GM12864 (cell line): ENCODE results near the gene PDRG1.

Experiments used
- DNase-seq: peaks from one replicate; pipeline ENCODE4 v3.0.0-alpha.2; 2011; ENCODE audit warnings: low read depth
- H3K4me3 ChIP-seq: 2 replicates; pipeline ENCODE4 v1.5.1; 2011; ENCODE audit warnings: mild to moderate bottlenecking, low read depth, low read length, control low read depth
- TF ChIP-seq, protein P1 (sequence below): IDR thresholded peaks from 2 replicates; pipeline ENCODE4 v1.5.1; 2011; ENCODE audit warnings: low read depth, mild to moderate bottlenecking, moderate library complexity, low read length, control low read depth, inconsistent platforms; ENCODE audit errors: missing control alignments

The PDRG1 gene

DNA sequence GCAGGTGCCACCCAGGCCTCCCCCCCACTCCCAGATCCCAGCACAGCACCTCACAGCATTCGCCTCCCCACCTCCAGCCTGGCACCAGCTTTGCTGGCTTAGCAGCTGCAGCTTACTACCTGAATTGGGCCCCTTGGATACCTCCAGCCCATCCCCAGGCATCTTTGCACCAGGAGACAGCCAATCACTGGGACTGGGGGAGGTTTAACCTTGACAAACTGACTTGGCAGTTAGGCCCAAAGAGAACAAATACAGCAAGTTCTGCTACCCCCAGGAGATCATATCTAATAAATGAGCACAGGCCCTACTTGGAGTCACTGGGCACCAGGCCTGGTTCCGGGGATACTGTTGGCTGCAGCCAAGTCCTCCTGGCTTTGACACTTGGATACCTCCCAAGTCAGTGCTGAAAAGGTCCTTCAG, 8.8 kb downstream of the PDRG1 start:
- TF ChIP-seq, protein P1, sequence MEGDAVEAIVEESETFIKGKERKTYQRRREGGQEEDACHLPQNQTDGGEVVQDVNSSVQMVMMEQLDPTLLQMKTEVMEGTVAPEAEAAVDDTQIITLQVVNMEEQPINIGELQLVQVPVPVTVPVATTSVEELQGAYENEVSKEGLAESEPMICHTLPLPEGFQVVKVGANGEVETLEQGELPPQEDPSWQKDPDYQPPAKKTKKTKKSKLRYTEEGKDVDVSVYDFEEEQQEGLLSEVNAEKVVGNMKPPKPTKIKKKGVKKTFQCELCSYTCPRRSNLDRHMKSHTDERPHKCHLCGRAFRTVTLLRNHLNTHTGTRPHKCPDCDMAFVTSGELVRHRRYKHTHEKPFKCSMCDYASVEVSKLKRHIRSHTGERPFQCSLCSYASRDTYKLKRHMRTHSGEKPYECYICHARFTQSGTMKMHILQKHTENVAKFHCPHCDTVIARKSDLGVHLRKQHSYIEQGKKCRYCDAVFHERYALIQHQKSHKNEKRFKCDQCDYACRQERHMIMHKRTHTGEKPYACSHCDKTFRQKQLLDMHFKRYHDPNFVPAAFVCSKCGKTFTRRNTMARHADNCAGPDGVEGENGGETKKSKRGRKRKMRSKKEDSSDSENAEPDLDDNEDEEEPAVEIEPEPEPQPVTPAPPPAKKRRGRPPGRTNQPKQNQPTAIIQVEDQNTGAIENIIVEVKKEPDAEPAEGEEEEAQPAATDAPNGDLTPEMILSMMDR = no peak
- H3K4me3 ChIP-seq = no peak overlapping the region
- DNase-seq = no peak

DNA sequence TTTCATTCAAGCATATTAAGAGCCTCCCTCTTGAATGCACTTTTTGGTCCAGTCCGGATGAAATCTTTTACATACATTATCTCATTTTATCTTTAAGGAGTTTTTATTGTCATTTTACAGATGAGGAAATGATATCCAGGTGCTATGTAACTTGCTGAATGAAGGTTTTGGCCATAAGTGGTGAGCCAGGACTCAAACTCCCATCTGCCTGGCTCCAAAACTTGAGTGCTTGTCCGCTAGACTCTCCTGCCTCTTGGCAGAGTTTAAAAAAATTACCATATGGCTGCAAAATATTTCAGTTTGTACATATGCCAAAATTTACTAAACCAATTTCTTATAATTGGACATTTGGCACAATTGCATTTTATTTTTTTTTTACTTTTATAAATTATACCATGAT, 12.2 kb downstream of the PDRG1 start:
- TF ChIP-seq, protein P1 = no peak
- DNase-seq = no peak
- no peak overlapping the region for H3K4me3 ChIP-seq

DNA sequence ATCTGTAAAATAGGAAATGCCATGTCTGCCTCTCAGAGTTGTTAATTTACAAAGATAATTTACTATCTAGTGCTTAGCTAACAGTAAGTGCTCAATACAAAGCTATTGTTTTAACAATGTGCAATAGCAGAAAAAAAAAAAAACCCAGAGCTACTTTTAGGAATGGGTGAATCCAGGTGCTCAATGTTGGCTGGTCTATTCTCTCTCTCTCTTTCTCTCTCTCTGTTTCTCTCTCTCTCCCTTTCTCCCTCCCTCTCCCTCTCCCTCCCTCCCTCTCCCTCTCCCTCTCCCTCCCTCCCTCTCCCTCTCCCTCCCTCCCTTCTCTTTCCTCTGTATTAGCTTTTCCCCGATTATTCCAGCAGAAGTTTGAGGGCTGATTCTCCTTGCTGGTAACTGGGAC, 14.0 kb downstream of the PDRG1 start:
- no peak for DNase-seq
- TF ChIP-seq, protein P1 = no peak
- H3K4me3 ChIP-seq = no peak overlapping the region

DNA sequence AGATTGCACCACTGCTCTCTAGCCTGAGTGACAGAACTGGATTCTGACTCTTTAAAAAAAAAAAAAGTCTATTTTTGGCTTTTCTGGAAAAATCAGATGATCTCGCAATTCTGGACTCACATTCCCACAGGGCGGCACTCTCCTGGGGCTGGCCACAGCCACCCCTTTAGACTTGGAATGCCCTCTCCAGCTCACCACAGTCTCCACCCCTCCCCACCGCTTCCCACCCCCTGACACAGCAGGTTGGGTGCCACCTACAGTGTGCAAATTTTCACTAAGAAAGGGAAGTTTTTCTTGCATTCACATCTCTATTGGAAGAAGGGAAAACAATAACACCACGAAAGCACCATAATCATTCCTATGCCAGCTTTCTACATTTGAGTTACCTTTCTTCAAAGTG, 15.4 kb downstream of the PDRG1 start:
- no peak for DNase-seq
- no peak overlapping the region for H3K4me3 ChIP-seq
- TF ChIP-seq, protein P1 = no peak

DNA sequence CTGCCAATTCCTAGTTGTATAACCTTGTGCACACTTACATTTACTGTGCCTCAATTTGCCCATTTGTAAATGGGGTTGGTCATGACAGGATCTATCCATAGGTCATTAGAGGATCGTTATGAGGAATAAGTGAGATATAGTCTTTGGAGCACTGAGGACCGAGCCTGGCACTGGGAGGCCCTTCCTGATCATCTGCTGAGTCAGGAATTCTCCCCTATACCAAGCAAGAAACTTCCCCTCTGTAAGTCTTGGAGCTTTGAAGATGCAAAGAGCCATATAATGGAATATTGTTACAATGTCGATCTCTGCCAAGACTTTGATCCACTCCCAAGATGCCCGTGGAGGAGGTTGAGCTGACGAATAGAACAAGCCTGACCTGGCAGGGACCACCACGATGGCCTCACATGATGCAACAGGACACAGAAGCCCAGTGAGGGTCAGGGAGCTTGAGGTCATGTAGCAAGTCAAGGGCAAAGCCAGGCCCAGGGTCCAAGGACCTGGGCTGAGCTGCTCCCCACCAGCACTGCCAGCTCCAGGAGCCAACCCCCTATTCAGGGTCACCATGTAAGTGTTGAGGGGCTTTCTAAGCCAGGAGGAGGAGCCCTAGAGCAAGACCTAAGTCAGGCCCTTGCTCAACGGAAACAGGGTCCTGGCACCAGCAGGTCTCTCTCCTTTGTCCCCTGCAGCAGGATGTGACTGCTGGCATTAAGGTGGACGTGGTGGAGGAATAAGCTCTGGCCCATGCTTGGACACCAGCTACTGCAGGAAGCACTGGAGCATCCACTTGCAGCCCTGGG, 16.7 kb downstream of the PDRG1 start:
- TF ChIP-seq, protein P1 = peak; percentile 21
- DNase-seq = no peak
- no peak overlapping the region for H3K4me3 ChIP-seq

DNA sequence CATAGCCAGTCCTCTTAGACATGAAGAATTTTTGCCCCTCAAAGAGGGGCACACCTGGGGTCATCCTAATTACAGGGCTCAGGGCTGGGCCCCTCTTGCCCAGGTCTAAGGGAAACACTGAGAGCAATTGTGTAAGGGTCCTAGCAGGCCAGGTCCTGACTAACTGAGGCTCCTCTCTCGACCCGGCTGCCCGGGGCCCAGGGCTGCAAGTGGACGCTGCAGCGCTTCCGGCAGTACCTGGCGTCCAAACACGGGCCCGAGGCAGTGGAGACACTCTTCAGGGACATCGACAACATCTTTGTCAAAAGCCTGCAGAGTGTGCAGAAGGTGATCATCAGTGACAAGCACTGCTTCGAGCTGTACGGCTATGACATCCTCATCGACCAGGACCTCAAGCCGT, 17.4 kb downstream of the PDRG1 start:
- no peak for DNase-seq
- TF ChIP-seq, protein P1 = no peak
- no peak overlapping the region for H3K4me3 ChIP-seq

DNA sequence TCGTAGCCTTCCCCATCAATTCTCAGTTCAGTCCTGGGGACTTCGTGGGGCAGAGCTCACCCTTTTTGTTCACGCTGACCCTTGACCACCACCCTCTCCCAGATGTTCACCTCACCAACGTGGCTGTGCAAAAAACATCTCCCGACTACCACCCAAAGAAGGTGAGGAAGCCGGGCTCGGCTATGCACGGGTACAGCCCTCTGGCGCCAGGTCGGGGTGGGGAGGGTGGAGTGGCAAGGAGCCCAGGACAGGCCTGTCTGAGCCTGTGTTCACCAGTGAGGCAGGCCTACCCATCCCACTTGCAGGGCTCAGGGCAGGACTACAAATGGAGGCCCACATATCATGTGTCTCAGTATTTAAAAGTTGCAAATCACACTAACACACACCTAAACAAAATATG, 18.1 kb downstream of the PDRG1 start:
- H3K4me3 ChIP-seq = no peak overlapping the region
- TF ChIP-seq, protein P1 = no peak
- DNase-seq = no peak
